ENCODE results near the gene CHMP5.

Gene CHMP5

DNA sequence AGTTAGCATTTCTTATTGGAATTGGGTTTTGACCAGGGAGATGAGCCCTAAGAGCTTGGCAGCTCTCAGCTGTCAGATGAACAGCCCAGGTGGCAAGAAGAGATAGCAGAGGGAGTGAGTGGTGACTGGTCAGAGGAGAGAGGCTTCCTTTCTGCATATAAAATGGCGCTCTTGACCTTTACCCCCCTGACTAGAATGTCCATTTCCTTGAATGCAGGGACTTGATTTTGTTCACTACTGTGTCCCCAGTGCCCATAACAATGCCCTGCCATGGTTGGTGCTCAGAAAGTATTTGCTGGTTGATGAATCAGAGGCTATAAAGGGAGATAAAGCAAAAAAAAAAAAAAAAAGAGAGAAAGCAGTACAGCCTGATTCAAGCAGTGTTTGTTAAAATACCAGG is 7.2 kb downstream of the CHMP5 start:
- peaks cover 75% of the 10 kb centered on the region for H3K36me3 Mint-ChIP-seq (ENCODE audit: insufficient read depth)
- H3K27ac Mint-ChIP-seq: peak overlapping the region in 1 of 2 donors; percentile 30
- no peak for ATAC-seq (replicated peaks)
- H3K4me3 Mint-ChIP-seq: no peak overlapping the region
- peaks cover 6 to 12% of the 10 kb centered on the region in 2 donors for H3K4me1 Mint-ChIP-seq (ENCODE audit: low read depth in 2 of 2)
- H3K9me3 Mint-ChIP-seq: no peaks in the 10 kb centered on the region
- H3K27me3 Mint-ChIP-seq: no peaks in the 10 kb centered on the region
- no peak for DNase-seq

DNA sequence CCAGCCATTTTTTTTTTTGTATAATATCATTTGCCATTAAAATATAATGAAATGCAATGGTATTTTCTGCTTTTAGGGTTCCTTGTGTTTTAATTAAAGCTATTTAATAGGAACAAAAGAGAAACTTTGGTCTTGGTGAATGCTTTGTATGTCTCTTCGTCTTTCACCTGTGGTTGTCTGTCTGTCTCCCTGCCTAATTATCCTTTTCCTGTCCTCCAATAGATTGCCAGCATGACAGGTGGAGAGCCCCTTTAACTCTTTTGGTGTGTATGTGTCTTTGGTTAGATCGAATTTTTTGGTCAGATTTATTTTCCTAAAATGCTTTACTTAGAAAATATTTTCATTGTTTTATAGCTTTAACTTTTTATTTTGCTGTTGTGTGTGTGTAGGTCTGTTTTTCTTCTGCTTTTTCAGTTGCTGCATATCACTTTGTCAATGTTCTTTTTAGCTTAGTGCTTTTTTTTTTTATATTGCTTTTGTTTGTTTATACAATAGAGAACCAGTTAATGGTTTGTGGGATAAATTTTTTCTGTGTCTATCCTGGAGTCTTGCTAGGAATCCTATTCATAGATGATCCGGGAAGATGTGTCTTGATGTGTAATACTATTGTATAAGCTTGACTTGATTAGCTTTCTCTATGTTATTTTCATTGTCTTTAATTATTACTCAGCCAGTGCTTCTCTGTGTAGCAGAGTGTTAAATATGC is 8.6 kb downstream of the CHMP5 start:
- no peak for DNase-seq
- no peaks in the 10 kb centered on the region for H3K27me3 Mint-ChIP-seq
- no peak overlapping the region for H3K4me3 Mint-ChIP-seq
- peaks cover 2 to 7% of the 10 kb centered on the region in 2 donors for H3K4me1 Mint-ChIP-seq (ENCODE audit: low read depth in 2 of 2)
- H3K36me3 Mint-ChIP-seq (ENCODE audit: insufficient read depth): peaks cover 85% of the 10 kb centered on the region
- ATAC-seq (replicated peaks): no peak
- H3K9me3 Mint-ChIP-seq: no peaks in the 10 kb centered on the region
- H3K27ac Mint-ChIP-seq: peak overlapping the region; percentile 25 to 65

DNA sequence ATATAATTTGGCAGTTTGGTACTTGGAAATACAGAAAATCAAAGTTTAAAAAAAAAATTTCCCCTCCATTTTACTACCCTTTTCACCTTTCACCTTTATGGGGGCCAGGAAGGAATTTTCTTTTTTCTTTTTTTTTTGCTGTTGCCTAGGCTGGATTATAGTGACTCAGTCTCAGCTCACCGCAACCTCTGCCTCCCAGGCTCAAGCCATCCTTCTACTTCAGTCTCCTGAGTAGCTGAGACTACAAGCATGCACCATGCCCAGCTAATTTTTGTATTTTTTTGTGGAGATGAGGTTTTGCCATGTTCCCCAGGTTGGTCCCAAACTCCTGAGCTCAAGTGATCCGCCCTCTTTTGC is 9.1 kb downstream of the CHMP5 start:
- Mint-ChIP-seq H3K27ac (peak overlapping the region; percentile 25 to 35), H3K36me3 (ENCODE audit: insufficient read depth) (peaks cover 90% of the 10 kb centered on the region), H3K4me1 (ENCODE audit: low read depth in 2 of 2) (peaks cover 2 to 7% of the 10 kb centered on the region in 2 donors), H3K27me3 (no peaks in the 10 kb centered on the region), H3K9me3 (no peaks in the 10 kb centered on the region), H3K4me3 (no peak overlapping the region)
- ATAC-seq (replicated peaks) (no peak), DNase-seq (no peak)

DNA sequence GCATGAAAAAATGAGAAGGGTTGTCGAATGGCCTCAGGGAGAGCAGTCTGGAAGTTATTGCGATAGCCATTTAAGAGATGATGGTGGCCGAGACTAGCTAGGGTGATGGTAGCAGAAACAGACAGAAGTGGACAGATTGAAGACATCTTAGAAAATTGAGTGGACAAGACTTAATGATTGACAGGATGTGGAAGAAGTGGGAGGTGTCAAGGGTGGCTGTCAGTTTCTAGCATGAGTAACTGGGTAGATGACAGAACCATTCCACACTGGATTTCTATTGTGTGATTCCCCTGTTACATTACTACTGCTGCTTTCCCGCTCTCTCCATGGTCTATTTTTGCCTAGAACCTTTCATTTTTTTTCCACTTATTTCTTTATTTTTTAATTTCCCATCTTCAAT is 12.6 kb downstream of the CHMP5 start:
- Mint-ChIP-seq H3K4me3 (no peak overlapping the region), H3K27me3 (no peaks in the 10 kb centered on the region), H3K36me3 (ENCODE audit: insufficient read depth) (peaks cover 87% of the 10 kb centered on the region), H3K27ac (peak overlapping the region in 1 of 2 donors; percentile 23), H3K4me1 (ENCODE audit: low read depth in 2 of 2) (peaks cover 2 to 4% of the 10 kb centered on the region in 2 donors), H3K9me3 (no peaks in the 10 kb centered on the region)
- no peak for DNase-seq
- ATAC-seq (replicated peaks): no peak

DNA sequence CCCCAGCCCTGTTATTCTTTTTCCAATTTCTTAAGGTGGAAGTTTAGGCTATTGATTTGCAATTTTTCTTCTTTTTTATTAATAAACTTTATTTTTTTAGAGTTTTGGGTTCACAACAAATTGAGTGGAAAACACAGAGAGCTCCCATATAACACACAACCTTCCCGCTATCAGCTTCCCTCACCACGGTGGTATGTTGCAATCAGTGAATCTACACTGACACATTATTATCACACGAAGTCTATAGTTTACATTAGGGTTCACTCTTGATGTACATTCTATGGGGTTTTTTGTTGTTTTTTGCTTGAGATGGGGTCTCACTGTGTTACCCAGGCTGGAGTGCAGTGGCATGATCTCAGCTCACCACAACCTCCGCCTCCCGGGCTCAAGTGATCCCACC is 20.7 kb downstream of the CHMP5 start:
- H3K4me3 Mint-ChIP-seq: no peak overlapping the region
- ATAC-seq (replicated peaks) (no peak), DNase-seq (no peak)
- peaks cover 33% of the 10 kb centered on the region for H3K36me3 Mint-ChIP-seq (ENCODE audit: insufficient read depth)
- no peak overlapping the region for H3K27ac Mint-ChIP-seq
- peaks cover 3% of the 10 kb centered on the region in 2 donors for H3K4me1 Mint-ChIP-seq (ENCODE audit: low read depth in 2 of 2)
- H3K27me3 Mint-ChIP-seq: no peaks in the 10 kb centered on the region
- H3K9me3 Mint-ChIP-seq: no peaks in the 10 kb centered on the region

DNA sequence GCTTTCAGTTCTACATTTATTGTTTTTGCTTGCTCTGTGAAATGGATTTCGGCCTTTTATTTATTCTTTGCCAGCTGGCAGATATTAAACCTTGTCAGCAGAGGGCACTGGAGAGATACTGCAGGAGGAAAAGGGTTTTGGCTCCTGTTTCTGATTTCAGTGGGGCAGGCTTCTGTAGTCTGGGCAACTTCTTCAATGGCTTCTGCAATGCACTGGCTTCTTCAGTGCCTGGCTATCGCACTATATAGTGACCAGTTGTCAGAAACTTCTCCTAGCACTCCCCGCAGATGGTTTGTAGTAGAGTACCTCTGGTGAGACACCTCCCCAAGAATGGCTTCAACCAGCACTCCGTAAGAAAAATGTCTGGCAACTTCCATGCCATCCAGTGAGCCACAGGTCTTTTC is 22.2 kb downstream of the CHMP5 start:
- peak; percentile 54 to 56 (median 55) for DNase-seq
- Mint-ChIP-seq H3K36me3 (ENCODE audit: insufficient read depth) (peaks cover 32% of the 10 kb centered on the region), H3K4me1 (ENCODE audit: low read depth in 2 of 2) (peaks cover 15 to 16% of the 10 kb centered on the region in 2 donors), H3K4me3 (no peak overlapping the region), H3K27me3 (no peaks in the 10 kb centered on the region), H3K27ac (peak overlapping the region in 1 of 2 donors; percentile 62), H3K9me3 (no peaks in the 10 kb centered on the region)
- no peak for ATAC-seq (replicated peaks)

DNA sequence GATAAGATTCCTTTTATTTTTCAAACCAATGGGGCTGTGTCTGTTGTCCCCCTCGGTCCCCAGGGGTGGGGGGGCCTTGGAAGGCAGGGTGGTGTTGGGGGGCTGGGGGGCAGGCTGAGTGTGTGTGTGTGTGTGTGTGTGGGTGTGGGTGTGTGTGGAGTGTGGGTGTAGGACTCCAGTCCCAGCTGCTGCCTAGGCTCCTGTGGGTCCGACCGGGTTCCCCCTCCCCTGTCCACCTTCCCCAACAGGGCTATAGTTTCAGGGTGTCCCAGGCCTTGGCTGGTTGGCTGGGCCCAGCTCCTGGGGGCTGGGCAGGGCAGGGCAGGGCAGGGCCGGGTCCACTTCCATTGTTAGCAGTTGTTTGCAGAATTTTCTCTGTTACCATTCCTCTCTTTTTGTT is 23.4 kb downstream of the CHMP5 start:
- Mint-ChIP-seq H3K4me1 (ENCODE audit: low read depth in 2 of 2) (peaks cover 25 to 28% of the 10 kb centered on the region in 2 donors), H3K4me3 (no peak overlapping the region), H3K27me3 (no peaks in the 10 kb centered on the region), H3K9me3 (no peaks in the 10 kb centered on the region), H3K36me3 (ENCODE audit: insufficient read depth) (peaks cover 32% of the 10 kb centered on the region), H3K27ac (peak overlapping the region; percentile 62 to 98)
- ATAC-seq (replicated peaks) (no peak), DNase-seq (no peak)

DNA sequence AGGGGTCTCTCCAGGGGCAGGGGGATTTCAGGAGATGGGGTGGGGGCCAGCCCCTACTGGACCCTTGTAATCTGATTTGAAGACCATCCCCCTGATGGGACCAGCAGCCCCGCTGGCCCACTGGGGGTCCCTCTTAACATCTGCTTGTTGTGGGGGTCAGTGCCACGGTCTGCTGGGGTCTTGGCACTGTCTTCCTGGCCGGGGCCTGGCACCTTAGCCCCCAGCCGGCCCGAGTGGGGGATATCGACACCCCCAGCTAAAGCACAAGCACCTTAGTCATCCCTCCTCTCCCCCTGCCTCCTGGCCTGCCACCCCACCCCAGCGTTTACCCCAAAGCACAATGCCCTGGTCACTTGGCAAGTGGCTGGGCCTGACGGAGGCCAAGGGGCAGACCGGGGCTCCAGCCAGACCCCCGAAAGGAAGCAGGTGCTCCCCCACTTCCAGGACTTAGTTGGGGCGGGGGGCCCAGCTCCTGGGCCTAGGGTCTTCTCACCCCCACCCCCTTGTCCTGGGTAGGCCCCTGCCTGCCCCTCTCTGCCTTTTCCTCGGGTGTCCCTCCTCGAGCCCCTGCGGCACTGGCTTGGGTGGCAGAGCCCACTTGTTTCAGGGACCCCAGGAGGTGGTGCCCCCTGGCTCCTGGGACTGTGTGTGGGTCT is 24.1 kb downstream of the CHMP5 start:
- Mint-ChIP-seq H3K36me3 (ENCODE audit: insufficient read depth) (peaks cover 32% of the 10 kb centered on the region), H3K9me3 (no peaks in the 10 kb centered on the region), H3K4me3 (peak overlapping the region; percentile 82 to 86), H3K27ac (peak overlapping the region; percentile 98 to 99), H3K4me1 (ENCODE audit: low read depth in 2 of 2) (peaks cover 29 to 31% of the 10 kb centered on the region in 2 donors), H3K27me3 (no peaks in the 10 kb centered on the region)
- ATAC-seq (replicated peaks) (no peak), DNase-seq (no peak)

DNA sequence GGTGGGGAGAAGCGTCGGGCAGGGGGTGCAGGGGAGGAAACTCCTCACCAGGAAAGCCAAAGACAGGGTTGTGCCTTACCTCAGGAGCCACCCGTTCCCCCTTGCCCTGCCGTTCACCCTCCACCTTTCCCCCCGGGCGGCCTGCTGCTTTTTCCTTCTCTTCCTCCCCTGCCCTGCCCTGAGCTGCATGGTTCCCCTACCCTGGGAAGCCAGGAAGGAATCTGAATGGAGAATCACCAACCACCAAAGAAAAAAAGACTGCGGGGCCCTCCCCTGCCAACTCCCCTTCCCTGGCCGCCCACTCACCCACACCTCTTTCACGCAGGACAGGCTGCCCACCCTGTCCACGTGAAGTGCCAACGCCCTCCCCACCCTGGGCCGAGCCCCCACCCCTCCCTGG is 24.6 kb downstream of the CHMP5 start:
- DNase-seq (peak in 1 of 3 experiments; percentile 8), ATAC-seq (replicated peaks) (no peak)
- Mint-ChIP-seq H3K4me1 (ENCODE audit: low read depth in 2 of 2) (peaks cover 31 to 35% of the 10 kb centered on the region in 2 donors), H3K27ac (peak overlapping the region; percentile 98 to 99), H3K9me3 (no peaks in the 10 kb centered on the region), H3K27me3 (no peaks in the 10 kb centered on the region), H3K4me3 (peak overlapping the region; percentile 82 to 86), H3K36me3 (ENCODE audit: insufficient read depth) (peaks cover 36% of the 10 kb centered on the region)

DNA sequence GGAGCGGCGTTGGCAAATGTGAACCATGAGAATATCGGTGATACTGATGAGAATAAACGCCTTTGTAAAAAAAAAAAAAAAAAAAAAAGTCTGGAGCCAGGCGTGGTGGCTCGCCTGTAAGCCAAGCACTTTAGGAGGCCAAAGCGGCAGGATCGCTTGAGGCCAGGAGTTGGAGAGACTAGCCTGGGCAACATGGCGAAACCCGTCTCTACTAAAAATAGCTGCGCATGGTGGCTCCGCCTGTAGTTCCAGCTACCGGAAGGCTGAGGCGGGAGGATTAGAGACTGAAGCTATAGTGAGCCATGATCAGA is 25.0 kb downstream of the CHMP5 start:
- no peaks in the 10 kb centered on the region for H3K27me3 Mint-ChIP-seq
- H3K36me3 Mint-ChIP-seq (ENCODE audit: insufficient read depth): peaks cover 40% of the 10 kb centered on the region
- no peak for DNase-seq
- ATAC-seq (replicated peaks): no peak
- H3K4me1 Mint-ChIP-seq (ENCODE audit: low read depth in 2 of 2): peaks cover 35 to 38% of the 10 kb centered on the region in 2 donors
- H3K4me3 Mint-ChIP-seq: peak overlapping the region; percentile 82 to 86
- H3K9me3 Mint-ChIP-seq: no peaks in the 10 kb centered on the region
- H3K27ac Mint-ChIP-seq: peak overlapping the region; percentile 98 to 99

DNA sequence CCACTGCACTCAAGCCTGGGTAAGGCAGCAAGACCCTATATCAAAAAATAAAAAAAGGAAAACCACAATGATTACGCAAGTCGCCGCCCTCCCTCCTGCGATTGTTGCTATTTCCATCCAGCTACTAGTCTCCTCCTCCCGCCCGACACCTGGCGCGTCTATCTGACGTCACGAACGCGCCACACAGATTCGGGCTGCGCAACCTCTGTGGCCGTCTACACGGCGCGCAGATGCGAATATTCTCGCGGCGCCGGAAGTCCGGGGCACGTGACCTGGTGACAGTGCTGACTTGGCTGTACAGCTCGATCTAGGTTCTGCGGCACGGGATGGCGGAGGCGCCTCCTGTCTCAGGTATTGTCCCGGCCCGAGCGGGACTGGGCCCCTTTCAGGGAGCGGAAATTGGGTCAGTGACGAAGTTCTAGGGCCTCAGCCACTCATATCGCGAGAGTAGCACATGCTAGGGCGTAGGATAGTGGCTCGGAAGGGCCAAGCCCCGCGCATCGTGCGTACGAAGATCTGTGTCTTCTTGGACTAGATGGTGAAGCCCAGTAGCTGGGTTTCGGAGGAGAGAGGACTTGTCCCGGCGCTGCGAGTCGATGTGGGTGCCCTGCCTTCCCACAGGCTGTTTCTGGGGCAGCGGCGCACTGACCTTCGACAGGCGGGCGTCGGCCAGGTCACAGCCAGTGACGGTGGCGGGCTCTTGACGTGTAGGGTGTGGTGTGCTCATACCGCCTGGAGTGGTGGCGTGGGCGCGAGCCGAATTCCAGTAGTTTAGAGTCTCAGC is 25.6 kb downstream of the CHMP5 start, which contains the start of gene NFX1:
Gene NFX1 (plus strand): TSS at position 270 of the 784 bp plus-strand sequence. CDS start 57 bp downstream, at position 327.
- peak; percentile 98 for DNase-seq
- peaks cover 39% of the 10 kb centered on the region for H3K36me3 Mint-ChIP-seq (ENCODE audit: insufficient read depth)
- peak; percentile 82 for ATAC-seq (replicated peaks)
- no peaks in the 10 kb centered on the region for H3K9me3 Mint-ChIP-seq
- H3K27me3 Mint-ChIP-seq: no peaks in the 10 kb centered on the region
- peaks cover 35 to 39% of the 10 kb centered on the region in 2 donors for H3K4me1 Mint-ChIP-seq (ENCODE audit: low read depth in 2 of 2)
- H3K27ac Mint-ChIP-seq: peak within 1 kb of the TSS; percentile 98 to 99
- peak within 1 kb of the TSS; percentile 82 to 86 for H3K4me3 Mint-ChIP-seq

DNA sequence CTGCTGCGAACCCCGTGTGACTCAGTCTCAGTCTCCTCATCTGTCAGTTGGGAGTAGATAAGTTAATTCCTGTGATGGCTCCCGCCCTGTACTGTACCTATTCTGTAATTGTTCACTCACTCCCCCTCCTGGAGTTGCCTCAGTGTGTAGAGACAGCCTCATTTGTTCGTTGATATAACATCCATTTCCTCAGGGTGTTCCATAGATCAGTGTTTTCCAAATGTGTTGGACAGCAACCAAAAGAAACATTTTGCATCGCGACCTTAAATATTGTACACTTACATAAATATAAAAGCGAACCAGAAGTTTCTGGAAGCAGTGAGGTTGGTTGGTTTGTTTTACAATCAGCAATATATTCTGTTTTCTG is 26.2 kb downstream of the CHMP5 start:
- DNase-seq: no peak
- peaks cover 42% of the 10 kb centered on the region for H3K36me3 Mint-ChIP-seq (ENCODE audit: insufficient read depth)
- H3K4me3 Mint-ChIP-seq: peak overlapping the region; percentile 82 to 86
- no peaks in the 10 kb centered on the region for H3K27me3 Mint-ChIP-seq
- ATAC-seq (replicated peaks): no peak
- peaks cover 37 to 39% of the 10 kb centered on the region in 2 donors for H3K4me1 Mint-ChIP-seq (ENCODE audit: low read depth in 2 of 2)
- H3K27ac Mint-ChIP-seq: peak overlapping the region; percentile 98 to 99
- no peaks in the 10 kb centered on the region for H3K9me3 Mint-ChIP-seq

DNA sequence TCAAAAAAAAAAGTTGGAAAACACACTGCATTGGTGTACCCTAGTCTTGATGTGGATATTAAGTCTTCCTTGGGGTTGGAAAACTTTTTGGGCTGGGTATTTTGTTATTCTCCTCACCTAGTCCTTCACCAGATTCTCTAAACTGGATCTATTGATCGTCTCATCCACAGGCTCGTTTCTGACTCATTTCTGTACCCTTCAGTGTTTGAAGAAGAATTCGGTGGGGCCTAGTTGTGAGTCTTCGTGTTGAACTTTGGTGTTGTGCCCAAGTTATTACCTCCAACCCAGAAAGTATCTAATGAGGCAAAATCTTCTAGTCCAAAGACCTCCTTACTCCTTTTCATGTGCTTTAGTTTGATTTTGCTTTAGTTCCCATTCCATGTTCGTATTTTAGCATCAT is 27.1 kb downstream of the CHMP5 start:
- Mint-ChIP-seq H3K4me3 (peak overlapping the region; percentile 82 to 86), H3K27me3 (no peaks in the 10 kb centered on the region), H3K27ac (peak overlapping the region; percentile 98 to 99), H3K9me3 (no peaks in the 10 kb centered on the region), H3K4me1 (ENCODE audit: low read depth in 2 of 2) (peaks cover 44 to 45% of the 10 kb centered on the region in 2 donors), H3K36me3 (ENCODE audit: insufficient read depth) (peaks cover 46% of the 10 kb centered on the region)
- ATAC-seq (replicated peaks): no peak
- DNase-seq: no peak
